ENCODE results near the gene LSMEM2. TPM values are rescaled to one million over a fixed set of nuclear protein-coding genes. Genes with fewer than 3 reads are reported as not detected.

The LSMEM2 gene
- total and polyA plus RNA-seq, 2 experiments from 2014 or later: 0.59 to 0.86 TPM

- Mint-ChIP-seq H3K27me3 (ENCODE audit: insufficient read depth, low read depth, poor library complexity) (peaks cover 25% of the 10 kb centered on the region), H3K36me3 (ENCODE audit: low read depth) (no peaks in the 10 kb centered on the region), H3K9me3 (no peaks in the 10 kb centered on the region), H3K4me1 (peaks cover 20% of the 10 kb centered on the region), H3K27ac (no peak overlapping the region), H3K4me3 (no peak overlapping the region)
- H3K4me3 ChIP-seq: no peak overlapping the region
- no peak for TF ChIP-seq ZNF331 (CRISPR knock-in tag; IDR thresholded peaks at IDR 0.05; ENCODE audit: low read depth)
- no peak for TF ChIP-seq EZH2phosphoT487 (IDR thresholded peaks at IDR 0.05; ENCODE audit: unreplicated experiment)
- TF ChIP-seq, protein P1, sequence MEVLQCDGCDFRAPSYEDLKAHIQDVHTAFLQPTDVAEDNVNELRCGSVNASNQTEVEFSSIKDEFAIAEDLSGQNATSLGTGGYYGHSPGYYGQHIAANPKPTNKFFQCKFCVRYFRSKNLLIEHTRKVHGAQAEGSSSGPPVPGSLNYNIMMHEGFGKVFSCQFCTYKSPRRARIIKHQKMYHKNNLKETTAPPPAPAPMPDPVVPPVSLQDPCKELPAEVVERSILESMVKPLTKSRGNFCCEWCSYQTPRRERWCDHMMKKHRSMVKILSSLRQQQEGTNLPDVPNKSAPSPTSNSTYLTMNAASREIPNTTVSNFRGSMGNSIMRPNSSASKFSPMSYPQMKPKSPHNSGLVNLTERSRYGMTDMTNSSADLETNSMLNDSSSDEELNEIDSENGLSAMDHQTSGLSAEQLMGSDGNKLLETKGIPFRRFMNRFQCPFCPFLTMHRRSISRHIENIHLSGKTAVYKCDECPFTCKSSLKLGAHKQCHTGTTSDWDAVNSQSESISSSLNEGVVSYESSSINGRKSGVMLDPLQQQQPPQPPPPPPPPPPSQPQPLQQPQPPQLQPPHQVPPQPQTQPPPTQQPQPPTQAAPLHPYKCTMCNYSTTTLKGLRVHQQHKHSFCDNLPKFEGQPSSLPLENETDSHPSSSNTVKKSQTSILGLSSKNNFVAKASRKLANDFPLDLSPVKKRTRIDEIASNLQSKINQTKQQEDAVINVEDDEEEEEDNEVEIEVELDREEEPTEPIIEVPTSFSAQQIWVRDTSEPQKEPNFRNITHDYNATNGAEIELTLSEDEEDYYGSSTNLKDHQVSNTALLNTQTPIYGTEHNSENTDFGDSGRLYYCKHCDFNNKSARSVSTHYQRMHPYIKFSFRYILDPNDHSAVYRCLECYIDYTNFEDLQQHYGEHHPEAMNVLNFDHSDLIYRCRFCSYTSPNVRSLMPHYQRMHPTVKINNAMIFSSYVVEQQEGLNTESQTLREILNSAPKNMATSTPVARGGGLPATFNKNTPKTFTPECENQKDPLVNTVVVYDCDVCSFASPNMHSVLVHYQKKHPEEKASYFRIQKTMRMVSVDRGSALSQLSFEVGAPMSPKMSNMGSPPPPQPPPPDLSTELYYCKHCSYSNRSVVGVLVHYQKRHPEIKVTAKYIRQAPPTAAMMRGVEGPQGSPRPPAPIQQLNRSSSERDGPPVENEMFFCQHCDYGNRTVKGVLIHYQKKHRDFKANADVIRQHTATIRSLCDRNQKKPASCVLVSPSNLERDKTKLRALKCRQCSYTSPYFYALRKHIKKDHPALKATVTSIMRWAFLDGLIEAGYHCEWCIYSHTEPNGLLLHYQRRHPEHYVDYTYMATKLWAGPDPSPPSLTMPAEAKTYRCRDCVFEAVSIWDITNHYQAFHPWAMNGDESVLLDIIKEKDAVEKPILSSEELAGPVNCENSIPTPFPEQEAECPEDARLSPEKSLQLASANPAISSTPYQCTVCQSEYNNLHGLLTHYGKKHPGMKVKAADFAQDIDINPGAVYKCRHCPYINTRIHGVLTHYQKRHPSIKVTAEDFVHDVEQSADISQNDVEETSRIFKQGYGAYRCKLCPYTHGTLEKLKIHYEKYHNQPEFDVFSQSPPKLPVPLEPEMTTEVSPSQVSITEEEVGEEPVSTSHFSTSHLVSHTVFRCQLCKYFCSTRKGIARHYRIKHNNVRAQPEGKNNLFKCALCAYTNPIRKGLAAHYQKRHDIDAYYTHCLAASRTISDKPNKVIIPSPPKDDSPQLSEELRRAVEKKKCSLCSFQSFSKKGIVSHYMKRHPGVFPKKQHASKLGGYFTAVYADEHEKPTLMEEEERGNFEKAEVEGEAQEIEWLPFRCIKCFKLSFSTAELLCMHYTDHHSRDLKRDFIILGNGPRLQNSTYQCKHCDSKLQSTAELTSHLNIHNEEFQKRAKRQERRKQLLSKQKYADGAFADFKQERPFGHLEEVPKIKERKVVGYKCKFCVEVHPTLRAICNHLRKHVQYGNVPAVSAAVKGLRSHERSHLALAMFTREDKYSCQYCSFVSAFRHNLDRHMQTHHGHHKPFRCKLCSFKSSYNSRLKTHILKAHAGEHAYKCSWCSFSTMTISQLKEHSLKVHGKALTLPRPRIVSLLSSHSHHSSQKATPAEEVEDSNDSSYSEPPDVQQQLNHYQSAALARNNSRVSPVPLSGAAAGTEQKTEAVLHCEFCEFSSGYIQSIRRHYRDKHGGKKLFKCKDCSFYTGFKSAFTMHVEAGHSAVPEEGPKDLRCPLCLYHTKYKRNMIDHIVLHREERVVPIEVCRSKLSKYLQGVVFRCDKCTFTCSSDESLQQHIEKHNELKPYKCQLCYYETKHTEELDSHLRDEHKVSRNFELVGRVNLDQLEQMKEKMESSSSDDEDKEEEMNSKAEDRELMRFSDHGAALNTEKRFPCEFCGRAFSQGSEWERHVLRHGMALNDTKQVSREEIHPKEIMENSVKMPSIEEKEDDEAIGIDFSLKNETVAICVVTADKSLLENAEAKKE (CRISPR knock-in tag; IDR thresholded peaks at IDR 0.05): no peak
- TF ChIP-seq CTCF (conservative IDR thresholded peaks at IDR 0.05; ENCODE audit: low read depth in 2 of 2): no peak
- no peaks in the 10 kb centered on the region for H3K27me3 ChIP-seq (ENCODE audit: insufficient read depth)
- no peak overlapping the region for H3K27ac ChIP-seq (ENCODE audit: low read depth)
- no peaks in the 10 kb centered on the region for H3K36me3 ChIP-seq (ENCODE audit: insufficient read depth)
- H3K4me1 ChIP-seq (ENCODE audit: insufficient read depth): peaks cover 16% of the 10 kb centered on the region
- no peaks in the 10 kb centered on the region for H3K9me2 ChIP-seq (ENCODE audit: insufficient read depth)
- peaks cover 9% of the 10 kb centered on the region for H3F3A ChIP-seq (replicated peaks; ENCODE audit: low read depth)
- no peaks in the 10 kb centered on the region for H4K20me1 ChIP-seq (replicated peaks; ENCODE audit: insufficient read depth)
- H3K4me2 ChIP-seq: no peak overlapping the region
- ATAC-seq (no peak), DNase-seq (ENCODE audit: low spot score) (no peak)
- peaks cover 1% of the 10 kb centered on the region for H3K79me2 ChIP-seq (replicated peaks; ENCODE audit: insufficient read depth)
- no peak overlapping the region for H2AFZ ChIP-seq
These were observed 18.0 kb downstream of the LSMEM2 start for GRCh38 chr3:50296721-50297383.

Data from GM23338 (cell line).